T-helper 9 cell (primary cell): ENCODE results near the gene CORO1C.

Experiments used
- DNase-seq: peaks from one replicate; pipeline ENCODE4 v3.0.0-alpha.2; 2020

The CORO1C gene

DNA sequence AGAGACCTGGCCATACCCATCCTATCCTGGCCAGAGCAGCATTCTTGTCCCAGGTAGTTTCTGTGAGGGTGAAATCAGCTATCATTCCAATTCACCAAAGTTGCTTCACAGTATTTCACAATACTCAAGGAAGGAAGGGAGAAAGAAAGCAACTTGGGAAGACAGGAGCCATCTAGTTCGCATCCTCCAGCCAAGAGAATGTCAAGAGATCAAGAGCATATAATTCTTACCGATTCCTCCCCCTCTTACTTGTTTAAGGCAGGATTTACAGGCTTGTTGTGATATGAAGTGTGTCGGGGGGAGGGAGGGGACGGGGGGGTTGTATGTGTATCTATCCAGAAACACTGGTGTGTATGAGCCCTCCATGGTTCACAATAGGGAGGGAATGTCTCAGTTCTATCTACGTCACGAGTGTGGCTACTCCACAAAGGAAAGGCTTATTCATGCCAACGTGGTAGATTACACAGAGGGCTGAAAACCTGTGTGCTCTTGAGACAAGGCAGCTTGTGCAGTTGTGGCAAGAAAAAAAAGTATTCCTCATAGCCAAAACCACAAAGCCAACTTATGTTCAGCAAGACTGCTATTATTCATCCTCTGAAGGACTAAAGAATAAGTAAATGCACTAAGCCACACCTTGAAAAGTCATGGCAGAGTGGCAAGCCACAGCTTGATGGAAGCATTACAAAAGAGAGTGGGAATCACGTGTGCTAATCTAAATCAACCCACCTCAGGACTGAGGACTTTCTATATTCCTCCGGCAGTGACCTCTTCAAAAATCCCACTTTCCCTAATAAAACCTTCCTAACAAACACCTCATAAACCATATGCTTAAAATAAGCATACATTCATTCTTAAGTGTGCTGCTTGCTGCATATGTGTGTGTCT is 35.0 kb downstream of the CORO1C start:
- no peak for DNase-seq

DNA sequence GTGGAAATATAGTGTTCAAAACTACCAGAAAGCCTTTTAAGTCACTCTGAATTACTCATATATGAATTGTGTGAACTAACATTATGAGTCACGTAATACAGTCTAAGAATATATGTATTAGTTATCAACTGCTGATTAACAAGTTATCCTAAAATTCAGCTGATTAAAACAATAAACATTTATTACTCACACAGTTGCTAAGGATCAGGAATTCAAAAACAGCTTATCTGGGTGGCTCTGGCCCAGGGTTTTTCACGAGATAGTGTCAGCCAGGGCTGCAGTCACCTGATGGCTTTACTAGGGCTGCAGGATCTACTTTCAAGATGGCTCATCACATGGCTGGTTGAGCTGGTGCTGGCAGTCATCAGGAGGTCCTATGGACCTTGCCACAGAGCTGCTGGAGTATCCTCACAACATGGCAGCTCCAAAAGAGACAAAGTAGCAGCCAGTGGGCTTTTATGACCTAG is 36.5 kb downstream of the CORO1C start:
- DNase-seq = no peak

DNA sequence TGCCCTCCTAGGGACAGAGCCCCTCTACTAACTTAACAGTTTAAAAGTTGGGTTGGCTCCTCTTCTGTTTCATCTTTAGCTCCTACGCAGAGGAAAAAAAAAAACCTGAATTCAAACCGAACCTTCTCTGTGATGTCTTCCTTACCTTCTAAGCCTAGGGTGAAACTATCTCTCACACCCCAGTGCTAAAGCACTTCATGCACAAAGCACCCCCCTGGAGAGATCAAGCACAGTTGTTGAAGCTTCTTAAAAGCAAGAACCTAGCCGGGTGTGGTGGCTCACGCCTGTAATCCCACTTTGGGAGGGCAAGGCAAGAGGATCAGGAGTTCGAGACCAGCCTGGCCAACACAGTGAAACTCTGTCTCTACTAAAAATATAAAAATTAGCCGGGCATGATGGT is 37.6 kb downstream of the CORO1C start:
- no peak for DNase-seq

DNA sequence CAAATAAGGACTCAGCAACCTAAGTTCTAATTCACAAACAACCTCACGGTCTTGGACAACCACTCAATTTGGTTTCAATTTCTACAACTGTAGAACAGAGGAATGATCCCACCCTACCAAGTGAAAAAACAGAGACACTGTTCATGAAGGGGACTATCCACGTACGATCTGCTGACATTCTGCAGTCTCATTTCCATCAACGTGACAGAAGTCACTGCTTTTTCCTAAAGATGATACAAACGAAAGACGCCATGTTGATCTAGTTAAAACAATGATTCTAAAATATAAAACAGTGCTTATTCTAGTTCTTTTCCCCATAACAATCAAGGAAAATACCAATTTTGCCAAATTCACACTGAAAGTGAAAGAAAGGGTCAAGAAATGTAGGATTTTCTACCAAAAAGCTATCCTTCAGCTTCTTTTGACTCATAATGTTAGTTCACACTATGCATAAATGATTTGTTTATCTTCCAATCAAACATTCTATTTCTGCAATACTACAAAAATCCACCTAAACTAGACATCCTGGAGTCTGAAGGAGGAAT is 38.1 kb downstream of the CORO1C start:
- DNase-seq = no peak

DNA sequence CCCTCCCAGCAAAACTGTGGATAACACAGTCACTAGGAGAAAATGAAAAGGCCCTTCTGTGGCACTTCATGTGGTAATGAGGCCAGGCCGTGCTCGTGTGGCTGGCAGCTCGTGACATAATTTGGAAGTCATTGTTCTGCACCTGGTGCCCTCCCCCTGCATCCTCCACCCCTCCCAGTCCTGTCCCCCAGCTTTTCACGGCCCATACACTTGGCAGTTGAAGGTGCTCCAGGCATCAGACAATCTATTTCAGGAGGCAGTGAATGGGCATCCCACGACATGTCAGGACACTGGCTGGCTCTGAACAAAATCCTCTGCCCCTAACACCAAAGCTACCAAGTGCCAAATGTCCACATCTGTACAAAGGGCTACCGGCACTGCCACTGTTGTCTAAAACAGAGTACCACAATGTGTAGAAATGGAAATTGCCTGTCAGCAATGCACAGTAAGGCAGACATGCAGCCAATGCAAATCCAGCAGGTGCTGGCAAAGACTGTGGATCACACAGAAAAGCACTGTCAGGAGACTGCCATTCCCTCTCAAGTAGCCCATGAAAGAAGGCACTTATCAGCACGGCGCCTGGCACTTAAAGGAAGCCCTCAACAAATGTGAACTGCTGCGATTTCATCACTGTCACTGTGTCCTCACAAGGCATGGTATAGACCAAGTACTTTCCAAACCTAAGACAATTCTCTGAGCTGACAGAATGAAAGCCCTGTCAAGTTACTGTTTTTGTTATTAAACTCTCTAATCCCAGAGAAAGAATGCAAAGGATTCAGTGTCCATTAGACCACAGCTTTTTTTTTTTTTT is 39.1 kb downstream of the CORO1C start:
- no peak for DNase-seq

DNA sequence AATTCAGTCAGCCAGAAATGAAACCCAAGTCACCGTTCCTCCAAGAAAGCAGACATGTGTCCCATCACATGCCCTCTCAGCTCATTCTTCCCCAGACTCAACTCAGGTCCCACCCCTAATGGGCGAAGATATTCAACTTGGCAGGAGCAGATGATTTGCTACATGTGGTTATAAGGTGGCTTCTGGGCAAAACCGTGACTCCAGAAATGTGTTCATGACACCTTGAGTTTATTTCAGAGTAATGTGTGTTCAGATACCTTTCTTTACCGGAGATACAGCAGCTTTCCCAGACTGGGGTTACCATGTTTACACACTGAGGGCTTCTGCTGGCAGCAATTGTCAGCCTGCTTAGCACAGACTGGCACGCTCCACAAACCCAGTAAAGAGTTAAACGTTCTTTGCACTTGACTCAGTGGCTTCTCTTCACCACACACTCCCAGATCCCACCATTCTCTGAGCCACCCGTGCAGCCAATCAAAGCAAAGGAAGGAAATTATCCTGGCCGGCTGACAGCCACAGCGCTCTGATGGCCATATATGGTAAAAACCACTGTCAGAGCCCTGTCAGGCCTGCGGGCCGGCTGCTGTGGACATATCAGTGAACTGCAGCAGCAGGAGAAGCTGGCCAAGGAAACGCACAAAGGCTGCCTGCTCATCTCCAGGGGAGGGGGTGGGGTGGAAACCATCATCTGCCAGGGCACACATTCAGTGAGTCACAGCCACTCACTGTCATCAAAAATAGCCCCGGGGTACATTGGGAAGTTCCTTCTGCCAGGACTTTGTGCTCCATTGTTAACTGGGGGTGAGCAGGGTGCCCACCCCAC is 39.9 kb downstream of the CORO1C start:
- DNase-seq = peak; percentile 45

DNA sequence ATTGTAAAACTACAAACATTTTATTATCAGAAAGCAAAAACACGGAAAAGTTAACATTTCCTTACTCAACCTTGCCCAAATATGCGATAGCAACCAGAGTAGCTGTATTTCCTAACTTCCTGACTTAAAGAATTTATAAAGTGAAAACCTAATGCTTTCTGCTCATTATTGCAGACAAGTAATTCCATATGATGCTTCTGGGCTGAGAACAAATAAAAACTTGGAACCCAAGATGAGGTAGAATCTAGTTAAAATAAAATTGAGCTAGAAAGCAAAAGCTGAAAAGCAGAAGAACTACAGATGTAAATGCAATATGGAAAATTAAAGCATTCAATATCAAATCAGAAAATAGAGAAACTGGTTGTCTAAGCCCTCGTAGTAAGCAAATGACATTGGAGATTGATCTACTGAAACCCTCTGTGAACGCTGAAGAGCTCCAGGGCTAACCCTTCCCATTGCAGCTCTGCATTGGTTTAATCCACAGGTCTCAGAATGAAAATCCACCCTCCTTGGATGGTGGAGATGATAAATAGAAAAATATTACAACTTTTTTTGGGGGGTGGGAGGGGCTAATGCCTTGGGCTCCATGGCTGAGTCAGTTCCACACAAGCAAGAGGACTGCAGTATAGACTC is 40.7 kb downstream of the CORO1C start:
- no peak for DNase-seq

DNA sequence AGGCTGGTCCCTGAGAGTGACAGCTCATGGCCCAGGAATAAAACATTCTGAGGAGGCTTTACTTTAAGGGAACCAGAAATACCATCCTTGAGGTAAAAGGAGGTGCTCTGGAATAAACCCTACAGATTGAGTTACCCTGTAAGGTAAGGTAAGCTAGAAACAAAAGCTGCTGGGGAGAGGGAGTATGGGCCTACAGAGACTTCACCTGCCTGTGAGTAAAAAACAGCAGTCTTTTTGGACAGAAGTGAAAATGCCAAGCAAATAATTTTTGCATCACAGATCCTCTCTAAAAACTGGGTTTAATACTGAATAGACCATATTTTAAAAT is 41.2 kb downstream of the CORO1C start:
- DNase-seq = no peak

DNA sequence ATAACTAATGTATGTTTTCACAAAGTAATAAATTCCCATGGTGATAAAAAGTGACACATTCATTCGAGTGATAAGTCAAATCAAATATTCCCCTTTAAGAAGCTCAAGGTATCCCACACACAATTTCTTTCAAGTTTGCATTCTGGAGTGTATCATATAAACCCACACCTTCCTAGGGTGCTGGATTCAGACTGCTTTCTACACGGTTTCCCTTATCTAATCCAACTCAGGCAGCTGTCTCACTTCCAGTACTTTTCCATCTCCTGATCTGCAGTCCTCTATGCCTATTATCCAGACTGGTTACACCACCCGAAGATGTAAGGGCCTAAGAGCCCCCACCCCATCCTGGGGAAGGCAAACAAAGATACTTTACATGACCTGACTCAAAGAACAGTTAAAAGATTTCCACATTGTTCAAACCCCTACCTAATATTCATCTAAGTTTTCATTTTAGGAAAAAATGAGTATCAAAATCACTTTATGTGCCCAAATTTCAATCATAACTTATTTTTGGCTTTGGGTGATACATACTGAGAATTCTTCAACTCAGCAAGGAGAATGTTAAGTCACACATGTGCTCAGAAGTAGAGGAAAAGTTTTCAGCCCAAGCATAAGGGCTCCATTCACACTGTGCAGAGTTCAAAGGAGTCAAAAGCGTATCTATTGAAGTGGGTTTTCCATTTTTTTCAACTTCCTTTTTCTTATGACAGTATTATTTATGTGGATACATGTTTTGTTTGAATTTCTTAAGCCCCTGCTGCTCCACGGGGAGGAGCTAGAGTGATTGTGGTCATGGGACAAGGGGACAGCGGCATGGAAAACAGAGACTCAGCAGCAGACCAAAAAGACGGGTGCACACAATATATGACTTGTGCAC is 41.8 kb downstream of the CORO1C start:
- no peak for DNase-seq

DNA sequence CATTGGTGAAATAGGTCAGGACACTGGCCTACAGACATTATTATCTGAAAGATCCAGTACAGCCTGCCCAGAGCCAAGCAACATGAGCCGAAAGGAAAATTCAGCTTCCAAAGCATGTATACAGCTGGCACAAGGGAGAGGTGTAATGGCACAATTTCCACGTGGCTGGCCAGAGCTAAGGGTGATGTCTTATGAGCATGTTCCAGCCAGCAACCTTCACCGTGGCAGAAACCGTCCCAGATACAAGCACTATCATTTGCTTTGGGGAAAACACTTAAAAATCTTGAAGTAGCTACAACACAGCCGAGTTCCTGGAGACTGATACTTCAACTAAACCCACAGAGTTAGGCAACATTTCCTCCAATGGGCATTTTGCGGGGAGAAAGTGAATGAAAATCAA is 44.5 kb downstream of the CORO1C start:
- DNase-seq = no peak

DNA sequence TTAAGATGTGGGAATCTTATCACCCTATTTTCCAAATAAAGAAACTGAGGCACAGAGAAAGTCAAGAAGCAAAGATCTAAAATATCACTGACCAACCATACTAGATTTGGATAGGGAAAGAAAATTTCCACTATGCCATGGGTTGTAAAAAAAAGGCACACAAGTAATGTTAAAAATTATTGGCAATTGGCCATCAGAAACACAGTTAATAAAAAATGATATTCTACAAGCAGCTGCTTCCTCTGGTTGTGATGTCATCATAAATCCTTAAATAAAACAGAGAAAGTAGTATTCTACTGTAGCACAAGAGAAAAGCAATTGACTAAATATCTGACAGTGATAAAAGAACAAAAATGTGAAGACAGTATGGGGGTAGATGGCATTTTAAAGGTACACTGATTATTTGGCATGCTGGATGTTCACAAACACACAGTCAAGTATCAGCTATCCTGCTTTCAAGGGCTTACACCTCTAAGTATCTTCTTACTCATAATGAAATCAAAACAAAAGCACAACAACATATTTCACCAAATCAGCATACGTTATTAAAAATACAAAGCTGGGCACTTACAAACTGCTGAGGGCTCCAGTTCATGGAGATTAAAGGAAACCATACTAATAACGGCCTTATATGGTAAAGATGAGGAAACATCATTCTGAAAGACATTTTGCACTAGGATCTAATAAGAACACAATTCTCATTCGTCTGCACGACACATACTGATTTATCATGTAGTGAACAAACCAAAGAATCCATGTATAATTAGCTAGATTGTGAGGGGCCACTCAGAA is 45.7 kb downstream of the CORO1C start:
- DNase-seq = no peak

DNA sequence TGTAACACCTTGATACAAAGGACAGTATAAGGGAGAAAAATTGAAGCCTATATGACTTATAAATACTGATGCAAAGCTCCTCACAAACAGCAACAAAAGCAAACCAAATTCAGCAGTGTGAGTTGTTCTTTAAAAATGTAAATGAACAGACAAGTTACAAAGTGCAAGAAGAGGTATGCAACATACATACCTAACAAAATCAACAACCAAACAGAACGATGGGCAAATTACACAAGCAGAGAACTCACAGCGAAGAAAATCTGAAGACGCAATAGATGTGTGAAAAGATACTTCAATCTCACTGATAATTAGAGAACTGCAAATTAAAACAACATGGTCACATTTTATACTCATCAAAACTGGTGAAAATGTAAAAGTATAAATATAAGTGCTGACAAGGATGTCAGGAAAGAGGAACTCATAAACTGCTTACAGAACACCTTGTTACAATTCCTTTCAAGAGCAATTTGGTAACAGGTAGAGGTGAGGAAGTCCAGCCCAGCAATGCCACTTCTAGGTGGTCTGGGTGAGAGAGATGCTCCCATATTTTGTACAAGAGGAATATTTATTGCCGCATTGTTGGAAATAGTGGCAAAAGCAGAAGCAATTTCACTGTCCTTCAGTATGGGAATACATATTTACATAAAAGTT is 47.3 kb downstream of the CORO1C start:
- no peak for DNase-seq

DNA sequence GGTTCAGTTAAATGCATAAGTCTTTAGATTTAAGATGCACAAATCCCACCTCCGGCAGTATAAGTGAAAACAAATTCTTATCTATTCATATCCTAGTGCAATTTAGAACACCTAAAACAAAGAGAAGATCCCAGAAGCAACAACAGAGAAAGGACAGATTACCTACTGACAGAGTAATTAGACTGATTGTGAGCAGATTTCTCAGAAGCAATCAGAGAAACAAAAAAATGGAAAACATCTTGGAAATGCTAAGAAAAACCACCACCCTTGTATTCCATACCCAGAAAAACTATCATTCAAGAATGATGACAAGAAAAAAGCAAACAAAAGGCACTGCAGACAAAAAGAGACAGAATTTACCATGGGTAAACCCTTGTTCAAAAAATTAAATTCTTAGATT is 50.0 kb downstream of the CORO1C start:
- no peak for DNase-seq

DNA sequence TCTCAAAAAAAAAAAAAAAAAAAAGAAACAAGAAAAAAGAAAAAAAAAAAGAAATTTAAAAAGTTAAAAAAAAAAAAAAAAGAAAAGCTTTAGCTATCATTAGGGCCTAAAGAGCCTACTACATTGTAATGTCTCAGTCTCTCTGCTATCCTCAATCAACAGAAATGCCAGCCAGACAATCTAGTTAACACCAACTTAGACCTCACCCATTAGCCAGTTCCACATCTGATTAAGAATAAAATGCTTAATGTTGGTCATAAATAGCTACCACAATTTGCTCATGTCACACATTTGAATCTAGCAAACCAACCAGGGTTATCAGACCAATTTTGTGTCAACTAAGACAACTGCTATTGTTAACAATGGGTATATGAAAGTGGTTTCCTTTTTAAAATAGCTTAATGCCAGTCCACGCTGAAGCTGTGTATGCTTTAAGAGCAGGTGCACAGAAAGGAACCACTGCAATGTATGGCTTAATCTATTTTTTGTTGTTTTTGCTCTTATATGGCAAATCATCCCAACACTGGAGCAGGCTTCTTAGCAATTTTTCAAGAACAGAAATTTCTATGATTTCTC is 52.1 kb downstream of the CORO1C start:
- no peak for DNase-seq

DNA sequence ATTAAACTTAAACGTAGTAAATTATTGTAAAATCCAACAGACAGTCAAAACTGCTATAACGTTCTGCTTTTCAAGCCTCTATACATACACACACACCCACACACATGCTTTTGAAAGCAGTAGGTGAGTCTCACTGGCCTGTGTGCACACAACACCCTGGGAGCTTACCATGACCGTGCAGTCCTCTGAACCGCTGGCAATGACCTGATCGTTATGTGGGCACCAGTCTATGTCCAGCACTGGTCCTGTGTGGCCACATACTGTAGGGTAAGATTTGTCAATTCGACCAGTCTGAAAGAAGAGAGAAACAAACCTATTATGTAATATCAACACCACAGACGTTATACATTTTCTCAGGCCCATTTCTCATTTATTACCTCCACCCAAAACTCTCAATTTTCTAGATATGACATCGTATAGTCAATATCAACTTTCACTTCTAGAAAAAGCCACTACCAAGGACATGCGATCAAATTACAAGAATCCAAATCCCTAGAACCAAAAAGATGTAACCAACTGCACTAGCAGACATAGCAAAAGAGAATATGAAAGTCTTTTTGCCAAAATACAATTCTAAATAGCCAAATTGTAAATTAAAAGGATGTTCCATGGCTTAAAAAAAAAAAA is 53.1 kb downstream of the CORO1C start:
- no peak for DNase-seq

DNA sequence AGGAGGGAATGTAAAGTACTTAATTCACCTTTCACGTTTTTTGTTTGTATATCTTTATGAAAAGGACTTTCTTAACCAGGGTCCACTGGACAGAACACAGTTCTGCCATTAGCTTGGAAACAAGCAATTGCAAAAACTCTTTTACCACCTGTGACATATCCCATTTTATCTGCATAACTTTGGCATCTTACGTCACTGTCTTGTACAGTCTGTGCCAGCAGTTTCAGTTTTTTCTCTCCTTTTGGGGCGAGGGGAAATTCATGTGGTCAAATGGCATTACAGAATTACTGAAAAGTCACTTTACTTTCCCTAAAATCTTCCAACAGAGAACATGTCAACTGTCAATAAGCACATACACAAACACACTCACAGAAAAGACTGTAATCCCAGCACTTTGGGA is 53.9 kb downstream of the CORO1C start:
- no peak for DNase-seq

DNA sequence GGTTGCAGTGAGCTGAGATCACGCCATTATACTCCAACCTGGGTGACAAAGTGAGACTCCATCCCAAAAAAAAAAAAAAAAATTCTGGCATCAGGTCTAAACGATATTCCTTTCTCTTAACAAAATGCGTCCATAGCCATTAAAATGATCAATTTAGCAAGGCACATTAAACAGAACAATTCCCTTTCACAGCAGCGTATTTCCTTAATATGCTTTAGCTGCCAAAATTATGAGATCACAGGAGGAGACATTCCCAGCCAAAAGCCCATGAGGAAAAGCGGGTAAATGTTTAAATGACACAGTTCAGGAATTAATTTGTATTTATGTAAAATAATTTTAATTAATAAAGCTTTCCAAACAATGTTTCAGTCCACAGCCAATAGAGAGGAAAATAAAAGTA is 54.6 kb downstream of the CORO1C start:
- DNase-seq = no peak

DNA sequence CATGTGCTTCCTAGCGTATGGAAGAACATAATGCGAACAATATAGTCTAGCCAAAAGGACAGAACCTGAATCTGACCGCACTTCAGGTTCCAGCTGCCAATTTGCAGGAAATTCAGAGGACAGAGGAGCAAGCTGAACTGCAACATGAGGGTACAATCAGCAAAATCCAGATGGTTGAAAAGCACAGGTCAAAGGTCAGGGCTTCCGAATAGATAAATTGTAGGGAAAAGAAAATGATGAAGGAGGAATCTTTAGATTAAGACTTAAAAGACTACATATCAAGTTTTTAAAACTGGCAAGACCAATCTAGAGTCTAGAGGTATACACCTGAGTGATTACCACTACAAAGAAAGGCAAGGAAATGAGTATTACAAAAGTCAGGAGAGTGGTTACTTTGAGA is 55.5 kb downstream of the CORO1C start:
- DNase-seq = no peak

DNA sequence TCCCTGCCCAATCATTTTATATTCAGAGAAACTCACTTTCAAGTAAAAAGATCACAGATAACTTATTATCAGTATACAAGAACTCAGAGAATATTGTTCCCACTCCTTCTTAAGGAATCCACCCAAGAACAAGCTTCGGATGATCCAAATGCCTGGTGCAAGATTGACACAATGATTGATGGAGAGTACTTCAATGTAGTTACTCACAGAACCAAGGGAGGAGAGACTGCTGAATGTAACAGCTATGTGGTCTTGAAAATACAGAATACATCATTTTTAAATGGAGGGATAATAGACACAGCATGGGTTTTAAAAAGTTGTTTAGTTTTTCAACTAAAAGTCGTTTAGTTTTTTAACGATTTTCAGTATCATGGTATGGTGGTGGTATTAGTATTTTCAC is 59.3 kb downstream of the CORO1C start:
- no peak for DNase-seq
